LNCAP (cell line): ENCODE data around the gene DDAH2.

Experiments used
- CTCF ChIP-seq: fragments of 450-650 bp; IDR thresholded peaks from 2 replicates; pipeline ENCODE4 v1.5.1; 2017; ENCODE audit warnings: mild to moderate bottlenecking

DDAH2 gene

DNA sequence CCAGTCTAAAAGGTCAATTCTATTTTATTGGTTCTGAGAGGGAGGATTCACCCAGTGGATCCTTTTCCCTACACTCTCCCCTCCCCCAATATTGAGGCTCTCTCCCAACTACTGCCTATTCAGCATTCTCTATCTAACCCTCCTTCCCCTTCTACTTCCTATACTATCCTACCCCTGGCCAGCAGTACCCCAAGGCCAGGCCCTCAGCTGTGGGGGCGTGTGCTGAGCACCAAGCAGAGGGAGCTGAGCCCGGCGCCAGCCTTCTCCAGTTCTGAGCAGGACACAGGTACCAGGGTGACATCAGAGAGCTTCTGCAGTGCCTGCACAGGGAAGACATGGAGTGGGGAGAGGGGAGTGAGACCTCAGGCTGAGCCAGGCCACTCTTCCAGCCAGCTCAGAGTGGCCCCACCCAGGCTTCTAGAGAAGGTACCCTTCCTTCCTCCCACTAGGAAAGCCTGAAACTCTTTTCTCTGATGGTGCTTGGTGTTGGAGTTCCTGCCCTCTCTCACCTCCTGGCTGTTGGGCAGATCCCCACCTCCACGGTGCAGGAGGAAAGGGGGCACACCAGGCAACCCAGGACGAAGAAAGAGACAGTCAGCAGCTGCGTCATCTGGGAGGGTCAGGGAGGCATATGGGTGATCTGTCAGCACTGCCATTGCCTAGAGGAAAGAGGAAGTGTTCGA is 1.9 kb downstream of the DDAH2 start:
- TF ChIP-seq CTCF, result no peak

- no peak for TF ChIP-seq CTCF
These were observed 3.4 kb downstream of the DDAH2 start for GRCh38 chr6:31725502-31726350.

DNA sequence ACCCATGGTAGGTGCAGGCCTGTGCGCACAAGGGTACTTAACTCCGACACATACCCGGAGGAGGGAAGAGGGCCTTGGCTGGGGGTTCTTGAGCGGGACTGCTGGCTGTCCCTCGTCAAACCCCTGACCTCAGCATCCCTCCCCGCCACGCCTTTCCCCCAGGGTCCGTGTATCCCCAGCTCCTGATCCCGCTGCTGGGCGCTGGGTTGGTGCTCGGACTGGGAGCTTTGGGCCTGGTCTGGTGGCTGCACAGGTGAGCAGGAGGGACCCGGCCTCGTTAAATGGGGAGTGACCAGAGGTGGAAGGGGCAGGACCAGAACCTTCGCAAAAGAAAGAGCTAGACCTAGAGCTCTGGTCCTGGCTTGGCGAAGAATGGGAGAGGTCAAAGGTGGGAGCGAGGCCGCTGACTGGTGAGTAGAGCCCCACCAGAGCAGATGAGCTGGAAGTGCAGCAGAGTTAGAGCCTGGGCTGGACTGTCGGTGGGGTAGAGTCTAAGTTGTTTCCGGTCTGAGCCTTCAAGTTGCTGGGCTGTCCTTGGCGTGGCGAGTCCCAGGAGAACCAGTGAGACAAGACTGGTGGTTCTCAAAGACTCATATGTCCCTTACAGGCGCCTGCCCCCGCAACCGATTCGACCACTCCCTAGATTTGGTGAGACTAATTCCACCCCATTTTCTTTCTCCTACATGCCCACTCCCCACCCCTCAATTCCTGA is 5.0 kb downstream of the DDAH2 start:
- no peak for TF ChIP-seq CTCF

GRCh38 chr6:31723245-31723979 is 5.7 kb downstream of the DDAH2 start, which contains the start of gene MPIG6B:
TSS of gene MPIG6B (plus strand) at chr6:31723373. CDS start at chr6:31723384, 11 bp downstream.
- no peak for TF ChIP-seq CTCF

DNA sequence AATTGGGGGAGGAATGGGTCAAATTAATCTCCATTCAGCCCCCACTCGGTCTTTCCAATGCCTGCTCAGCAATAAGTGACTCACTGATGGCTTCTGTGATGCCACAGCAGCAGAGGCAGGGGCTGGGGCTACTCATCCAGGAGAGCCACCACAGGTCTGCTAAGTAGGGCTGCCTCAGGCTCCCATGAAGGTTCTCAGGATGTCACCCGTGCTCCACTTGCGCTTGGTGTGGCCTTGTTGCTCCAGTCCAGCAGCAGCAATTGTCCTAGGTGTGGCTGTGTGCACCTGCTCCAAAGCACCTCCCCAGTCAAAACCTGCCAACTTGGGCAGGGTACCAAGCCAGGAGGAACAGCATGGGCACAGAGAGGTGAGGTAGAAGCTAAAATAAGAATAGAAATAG is 6.9 kb downstream of the DDAH2 start:
- no peak for TF ChIP-seq CTCF

- TF ChIP-seq CTCF, result no peak
These were observed 7.6 kb downstream of the DDAH2 start, which contains the start of gene LY6G6C for GRCh38 chr6:31721351-31722020. TSS of gene LY6G6C (minus strand) at chr6:31721746. CDS start at chr6:31721679, 67 bp downstream.
